SHP77 (cell line): ENCODE measurements around the gene RNF41.

Experiments
- DNase-seq, 2 experiments: peaks; one replicate each; lab custom pipeline; 2025; lab: John Stamatoyannopoulos, UW

Gene RNF41

DNA sequence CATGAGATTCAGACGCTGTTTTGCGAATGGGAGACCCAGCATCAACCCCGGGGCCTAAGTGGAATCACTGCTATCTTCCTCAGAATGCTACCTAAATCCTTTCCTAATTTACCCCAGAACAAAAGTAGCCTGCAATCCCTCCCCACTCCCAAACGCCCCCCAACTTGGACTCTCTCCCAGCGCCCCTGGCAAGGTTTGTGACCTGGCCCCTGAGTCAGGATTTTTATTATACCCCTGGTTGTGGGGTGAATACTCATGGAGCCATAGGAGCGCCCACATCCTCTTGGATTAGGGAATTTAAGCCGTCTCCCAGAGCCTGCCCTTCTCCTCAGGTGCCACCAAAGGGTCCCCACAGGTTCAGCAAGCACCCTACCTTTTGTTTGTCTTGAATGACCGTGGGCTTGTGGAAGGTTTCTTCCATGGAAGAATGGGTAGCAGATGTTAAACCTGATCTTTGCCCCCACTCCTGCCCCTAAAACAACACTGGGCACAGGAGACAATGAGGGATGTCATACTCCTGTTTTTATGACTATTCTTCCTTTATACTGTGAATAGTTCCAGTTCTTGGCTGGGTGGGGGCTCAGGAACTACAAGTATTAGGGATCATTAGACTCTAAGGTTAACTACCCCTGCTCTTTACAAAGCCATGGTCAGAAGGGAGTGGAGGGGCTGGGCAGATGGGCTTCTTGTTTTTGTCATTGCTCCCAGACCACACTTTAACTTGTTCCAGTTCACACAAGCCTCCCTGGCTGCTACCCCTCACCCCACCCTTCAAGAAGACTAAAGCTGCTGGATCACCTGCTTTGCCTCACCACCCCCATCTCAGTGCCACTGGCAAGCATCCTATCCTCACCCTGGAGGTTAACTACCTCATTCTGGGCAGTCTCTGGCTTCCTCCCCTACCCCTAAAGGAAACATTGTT, 68.7 kb downstream of the RNF41 start:
- DNase-seq, result no peak
